Left colon (tissue), 2 donors: ENCODE measurements around the gene CES1. TPM values are rescaled to one million over a fixed set of nuclear protein-coding genes. Genes with fewer than 3 reads are reported as not detected.
A peak's percentile ranks its signal among the peaks of the same experiment; 100 is the strongest.
"Not testable (repeated sequence)": the region's sequence is repeated elsewhere in the genome, so short reads cannot be mapped to it uniquely, and the experiment has no call there.

Experiments used
- ATAC-seq: fragments of 200-7000 bp; cut with Tn5 transposase; one replicate; pipeline ENCODE4 v1.9.1; 2020; ENCODE audit warnings: mild to moderate bottlenecking, moderate library complexity
- DNase-seq, 2 donors: peaks; one replicate each; pipeline ENCODE4 v3.0.0-alpha.2; 2020
- intact Hi-C, 2 donors: fragments of 100-400 bp; cut with DNase I in 1 of 2; cut with micrococcal nuclease in 1 of 2; formaldehyde crosslinking; loops; one replicate each; pipeline versions ENCODE4 v1.11.2 to v1.14.0; 2022; cut with DNase I, micrococcal nuclease
- total RNA-seq, 2 donors: library from RNA; stranded (reverse); fragmentation: NEBNext Ultra II Directional; extraction: Animal tissue kit (Norgen Biotek cat#: 25700); gene quantifications; one replicate each; pipeline ENCODE4 v1.2.1, GENCODE V29; 2021
- donor health status: DM: no; HTN: no; CAD: no.
- donor health status: DM: yes; HTN: yes; CAD: no.

The CES1 gene
- total RNA-seq, 2 donors from 2014 or later = 2.8 to 33.4 TPM

DNA sequence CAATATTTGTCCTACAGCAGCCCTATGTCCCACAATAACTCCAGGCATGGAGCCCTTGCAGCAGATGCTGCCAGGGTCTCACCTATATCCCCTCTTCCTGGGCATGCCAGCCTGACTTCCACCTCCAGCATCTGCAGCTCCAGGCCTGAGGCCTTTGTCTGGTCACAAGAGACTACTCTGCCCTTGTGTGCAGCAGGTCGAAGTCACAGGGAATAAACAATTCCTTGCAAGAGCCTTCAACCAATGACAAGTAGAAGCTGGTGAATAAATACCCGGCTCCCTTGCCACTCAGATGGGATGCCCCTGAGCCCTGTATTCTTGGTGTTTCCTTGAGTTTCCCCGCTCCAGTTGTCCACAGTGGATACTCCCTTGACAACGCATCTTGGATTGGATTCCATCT, 23.0 kb downstream of the CES1 start:
- ATAC-seq = no peak
- DNase-seq = no peak
- intact Hi-C loops = no loop called here

DNA sequence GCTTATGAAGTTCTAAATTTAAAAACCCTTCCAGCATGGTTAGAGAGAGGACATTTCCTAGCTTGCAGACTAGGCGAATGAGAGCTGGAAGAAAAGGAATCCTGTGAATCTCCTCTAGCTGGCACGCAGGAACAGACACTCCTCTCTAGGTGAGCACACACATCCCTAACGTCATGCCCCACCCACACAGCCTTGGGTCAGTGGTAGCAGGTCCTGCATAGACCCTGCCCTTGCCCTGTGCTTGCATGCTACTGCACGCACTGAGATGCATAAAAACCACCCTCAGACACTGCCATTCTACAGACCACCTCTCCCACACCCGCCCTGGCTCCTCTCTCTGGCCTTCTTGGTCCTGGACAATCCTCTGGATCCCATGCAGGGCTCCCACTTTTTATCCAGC, 23.5 kb downstream of the CES1 start:
- intact Hi-C loops = no loop called here
- ATAC-seq = no peak
- no peak for DNase-seq

DNA sequence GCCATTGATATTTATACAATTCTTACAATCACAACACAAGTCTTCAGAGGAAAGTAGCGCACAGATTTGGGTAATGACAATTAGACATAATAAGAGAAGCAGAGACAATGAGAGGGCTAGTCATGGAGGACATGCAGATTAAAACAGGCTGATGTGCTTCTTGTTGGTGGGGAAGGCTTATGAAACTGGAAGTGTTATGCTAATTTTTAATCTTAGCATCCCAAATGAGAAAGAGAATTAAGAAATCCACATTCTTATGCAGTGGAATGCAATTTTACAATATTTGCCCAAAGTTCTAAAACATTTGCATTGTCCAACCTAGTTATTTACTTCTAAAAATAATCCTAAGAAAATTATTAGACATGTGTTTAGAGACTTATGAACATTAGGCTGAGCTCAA, 24.6 kb downstream of the CES1 start:
- DNase-seq, ATAC-seq, intact Hi-C loops: not testable (repeated sequence)

DNA sequence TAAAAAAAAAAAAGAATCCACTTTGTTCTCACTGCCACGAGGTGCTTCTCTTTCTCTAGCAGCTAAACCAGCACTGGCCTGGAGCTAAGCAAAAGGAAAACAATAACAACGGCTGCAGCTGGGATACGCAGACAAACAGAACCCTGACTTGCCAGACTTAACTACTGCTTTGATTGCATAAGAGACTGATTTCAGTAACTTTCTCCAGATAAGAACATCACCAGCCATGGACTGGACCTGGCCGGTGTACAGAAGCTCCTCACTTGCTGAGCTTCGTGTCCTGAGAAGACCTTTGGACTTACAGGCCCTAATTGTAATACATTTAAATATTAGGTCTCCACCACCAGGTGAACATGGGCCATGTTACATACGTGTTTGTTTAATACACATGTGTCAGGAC, 27.8 kb downstream of the CES1 start:
- not testable (repeated sequence) for ATAC-seq, DNase-seq

DNA sequence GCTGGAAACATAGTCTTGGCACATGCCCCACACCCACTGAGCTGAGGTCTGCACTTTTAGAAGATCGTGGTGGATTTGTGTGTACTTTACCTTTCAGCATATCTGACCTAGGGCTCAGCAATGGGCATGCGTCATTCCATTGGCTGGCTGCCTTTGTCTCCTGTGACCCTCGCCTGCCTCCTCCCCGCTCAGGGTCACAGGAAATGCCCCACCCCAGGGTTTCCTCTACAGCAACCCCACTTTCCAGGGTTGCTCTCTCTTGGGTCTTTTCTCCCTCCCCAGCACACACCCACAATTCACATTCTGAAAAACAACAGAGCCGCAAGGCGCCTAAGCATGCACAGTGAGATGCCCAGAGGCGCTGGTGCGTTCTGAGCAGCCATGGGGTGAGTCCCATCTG, 29.2 kb downstream of the CES1 start:
- DNase-seq, ATAC-seq, intact Hi-C loops: not testable (repeated sequence)

More for the DNA sequence above, 27.8 kb downstream of the CES1 start:
- intact Hi-C loops = not testable (repeated sequence)

DNA sequence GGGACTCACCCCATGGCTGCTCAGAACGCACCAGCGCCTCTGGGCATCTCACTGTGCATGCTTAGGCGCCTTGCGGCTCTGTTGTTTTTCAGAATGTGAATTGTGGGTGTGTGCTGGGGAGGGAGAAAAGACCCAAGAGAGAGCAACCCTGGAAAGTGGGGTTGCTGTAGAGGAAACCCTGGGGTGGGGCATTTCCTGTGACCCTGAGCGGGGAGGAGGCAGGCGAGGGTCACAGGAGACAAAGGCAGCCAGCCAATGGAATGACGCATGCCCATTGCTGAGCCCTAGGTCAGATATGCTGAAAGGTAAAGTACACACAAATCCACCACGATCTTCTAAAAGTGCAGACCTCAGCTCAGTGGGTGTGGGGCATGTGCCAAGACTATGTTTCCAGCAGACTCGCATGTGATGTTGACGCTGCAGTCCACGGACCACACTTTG, 39.9 kb downstream of the CES1 start:
- DNase-seq, intact Hi-C loops, ATAC-seq: not testable (repeated sequence)

DNA sequence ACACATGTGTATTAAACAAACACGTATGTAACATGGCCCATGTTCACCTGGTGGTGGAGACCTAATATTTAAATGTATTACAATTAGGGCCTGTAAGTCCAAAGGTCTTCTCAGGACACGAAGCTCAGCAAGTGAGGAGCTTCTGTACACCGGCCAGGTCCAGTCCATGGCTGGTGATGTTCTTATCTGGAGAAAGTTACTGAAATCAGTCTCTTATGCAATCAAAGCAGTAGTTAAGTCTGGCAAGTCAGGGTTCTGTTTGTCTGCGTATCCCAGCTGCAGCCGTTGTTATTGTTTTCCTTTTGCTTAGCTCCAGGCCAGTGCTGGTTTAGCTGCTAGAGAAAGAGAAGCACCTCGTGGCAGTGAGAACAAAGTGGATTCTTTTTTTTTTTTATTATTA, 41.4 kb downstream of the CES1 start:
- intact Hi-C loops, DNase-seq, ATAC-seq: not testable (repeated sequence)

DNA sequence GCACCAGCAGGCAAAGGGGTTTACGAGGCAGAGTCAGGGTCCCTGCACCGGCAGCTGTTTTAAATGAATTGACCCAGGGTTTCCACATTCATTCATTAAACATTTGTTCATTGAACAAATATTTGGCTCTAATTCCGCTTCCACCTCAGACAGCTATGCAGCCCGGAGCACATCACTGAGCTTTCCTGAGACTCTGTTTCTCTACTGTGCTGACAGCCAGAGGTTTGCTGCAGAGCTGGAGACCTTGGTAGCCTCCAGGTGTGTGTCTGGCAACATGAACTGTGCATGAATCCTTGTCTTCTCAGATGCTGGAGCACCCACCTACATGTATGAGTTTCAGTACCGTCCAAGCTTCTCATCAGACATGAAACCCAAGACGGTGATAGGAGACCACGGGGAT, 42.7 kb downstream of the CES1 start:
- intact Hi-C loops, ATAC-seq, DNase-seq: not testable (repeated sequence)

DNA sequence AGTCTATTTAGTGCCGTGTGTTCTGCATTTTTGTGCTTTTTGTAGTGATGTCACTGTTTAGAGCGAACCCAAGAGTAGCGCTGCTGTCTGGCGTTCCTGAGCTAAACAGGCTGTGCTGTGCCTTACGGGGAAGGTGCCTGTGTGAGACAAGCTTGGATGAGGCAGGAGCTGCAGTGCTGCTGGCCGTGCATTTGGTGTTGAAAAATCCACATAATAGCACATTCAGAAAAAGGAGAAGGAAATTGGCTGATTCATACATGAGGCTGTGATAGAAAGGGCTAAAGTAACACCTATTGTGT, 50.2 kb downstream of the CES1 start:
- ATAC-seq, DNase-seq, intact Hi-C loops: not testable (repeated sequence)

DNA sequence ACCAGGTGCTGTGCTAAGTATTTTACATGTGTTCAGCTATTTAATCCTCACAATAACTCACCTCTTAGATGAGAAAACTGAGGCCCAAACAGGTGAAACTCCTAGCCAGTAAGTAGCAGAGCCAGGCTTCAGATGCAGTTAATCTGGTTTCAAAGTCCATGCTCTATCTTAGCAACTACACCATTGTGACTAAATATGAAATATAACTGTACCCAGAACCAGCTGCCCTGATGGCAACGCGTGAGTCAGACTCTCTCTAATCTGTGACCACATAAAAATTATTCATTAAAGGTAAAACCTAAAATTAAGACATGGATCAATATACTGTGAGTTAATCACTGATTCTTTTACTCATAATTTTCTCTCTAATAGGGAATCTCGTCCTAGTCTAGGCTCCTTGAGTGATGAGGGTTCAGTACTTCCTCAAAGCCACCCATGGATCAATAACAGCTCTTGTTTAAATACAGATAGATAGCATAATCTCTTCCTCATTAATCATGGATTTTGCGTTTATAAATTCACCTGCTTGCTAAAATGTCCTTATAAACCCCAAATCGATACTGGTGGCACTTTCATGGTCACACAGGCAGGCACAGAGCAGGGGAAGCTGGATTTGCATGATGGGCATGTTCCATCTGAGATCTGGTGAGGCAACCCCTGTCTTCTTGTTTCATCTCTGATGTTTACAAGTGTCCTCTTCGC, 50.7 kb downstream of the CES1 start:
- ATAC-seq, intact Hi-C loops, DNase-seq: not testable (repeated sequence)

DNA sequence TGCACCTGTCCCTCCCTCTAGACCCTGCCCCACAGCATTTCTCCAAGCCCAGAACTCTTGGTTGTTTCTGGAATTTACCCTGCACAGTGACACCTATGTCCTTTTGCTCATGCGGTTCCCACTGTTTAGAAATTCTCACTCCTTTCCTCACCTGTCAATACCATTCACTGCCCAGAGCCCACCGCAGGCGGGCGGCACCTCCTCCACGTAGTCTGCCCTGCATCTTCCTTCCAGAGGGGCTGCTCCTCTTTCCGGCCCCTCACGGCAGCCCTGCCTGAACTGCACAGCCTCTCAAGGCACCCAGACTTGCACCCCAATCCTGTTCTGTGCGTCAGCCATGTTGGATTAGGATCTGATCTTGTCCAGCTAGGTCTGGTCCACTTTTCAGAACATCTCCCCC, 51.4 kb downstream of the CES1 start:
- ATAC-seq, DNase-seq, intact Hi-C loops: not testable (repeated sequence)

DNA sequence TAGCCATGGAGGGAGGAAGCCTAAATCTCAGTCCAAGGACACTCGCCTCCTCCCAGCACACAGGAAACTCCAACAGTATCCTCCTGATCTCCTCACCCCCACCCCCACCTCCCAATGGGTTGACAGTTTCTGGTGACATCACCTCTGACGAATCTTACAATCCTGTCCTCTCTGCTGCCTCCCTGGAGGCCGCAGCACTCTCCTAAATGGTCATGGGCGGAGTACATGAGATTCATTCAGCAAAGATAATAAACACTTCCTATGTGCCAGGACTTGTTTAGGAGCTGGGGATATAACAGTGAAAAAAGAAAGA, 52.8 kb downstream of the CES1 start:
- intact Hi-C loops, ATAC-seq, DNase-seq: not testable (repeated sequence)

DNA sequence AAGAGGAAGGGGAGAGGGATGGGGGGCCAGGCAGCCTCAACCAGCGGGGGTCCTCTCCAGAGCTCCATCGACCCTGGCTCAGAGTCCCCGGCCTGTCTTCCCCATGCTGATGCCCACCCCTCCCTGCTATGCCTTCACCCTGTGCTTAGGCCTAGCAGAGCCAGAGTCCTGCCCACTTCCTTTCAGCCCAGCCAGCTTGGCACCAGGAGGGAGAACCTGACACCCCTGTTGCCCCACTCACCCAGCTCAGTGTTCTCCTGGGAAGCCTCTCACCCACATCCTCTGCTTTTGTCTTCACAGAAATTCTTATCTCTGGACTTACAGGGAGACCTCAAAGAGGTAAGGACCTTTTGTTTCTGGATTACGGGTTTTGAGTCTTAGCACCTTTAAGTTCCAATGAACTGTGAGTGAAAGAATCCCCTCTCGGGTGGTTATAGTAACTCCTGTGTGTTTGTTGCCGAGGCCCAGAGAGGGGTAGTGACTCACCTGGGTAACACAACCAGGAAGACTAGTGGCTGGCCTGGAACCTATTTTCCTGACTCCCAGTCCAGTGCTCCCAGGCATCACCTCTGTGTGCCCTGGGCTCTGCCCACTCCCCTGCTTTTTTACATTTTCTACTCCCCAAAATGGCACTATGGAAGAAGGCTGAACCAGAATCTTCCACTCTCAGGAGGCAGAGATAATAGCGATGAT, 53.3 kb downstream of the CES1 start:
- ATAC-seq = no peak
- DNase-seq = no peak
- intact Hi-C loops = no loop called here

DNA sequence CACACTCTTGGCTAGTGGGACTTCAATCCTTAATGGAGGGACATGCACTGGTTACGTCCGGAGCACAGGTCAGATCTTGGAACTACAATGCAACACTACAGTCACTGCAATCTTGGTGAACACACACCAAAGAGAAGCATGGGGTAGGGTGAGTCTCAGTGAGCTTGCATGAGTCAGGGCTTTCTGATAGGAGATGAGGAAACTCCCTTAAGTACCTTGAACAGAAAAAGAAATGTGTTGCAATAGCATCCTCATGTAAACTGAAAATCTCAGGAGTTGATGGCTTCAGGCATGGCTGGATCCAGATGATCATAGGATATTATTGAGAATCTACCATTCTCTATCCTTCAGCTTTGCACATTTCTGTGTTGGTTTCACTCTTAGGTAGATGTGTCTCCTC, 54.1 kb downstream of the CES1 start:
- intact Hi-C loops = no loop called here
- DNase-seq (no peak), ATAC-seq (no peak)

DNA sequence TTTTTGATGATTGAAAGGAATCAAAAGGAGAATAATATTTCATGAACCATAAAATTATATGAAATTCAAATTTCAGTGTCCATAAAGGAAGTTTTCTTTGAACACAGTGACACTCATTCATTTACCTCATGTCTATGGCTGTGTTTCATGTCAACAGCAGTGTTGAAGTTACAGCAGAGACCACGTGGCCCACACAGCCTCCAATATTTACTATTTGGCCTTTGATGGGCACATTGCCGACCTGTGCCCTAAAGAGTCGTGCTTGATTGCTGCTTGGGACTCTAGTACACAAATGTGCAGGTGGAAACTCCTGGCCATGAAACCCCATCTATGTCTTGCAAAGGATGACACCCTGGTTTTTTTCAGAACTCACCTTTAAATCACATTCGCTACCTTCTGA, 57.0 kb downstream of the CES1 start:
- no peak for ATAC-seq
- intact Hi-C loops = no loop called here
- no peak for DNase-seq

DNA sequence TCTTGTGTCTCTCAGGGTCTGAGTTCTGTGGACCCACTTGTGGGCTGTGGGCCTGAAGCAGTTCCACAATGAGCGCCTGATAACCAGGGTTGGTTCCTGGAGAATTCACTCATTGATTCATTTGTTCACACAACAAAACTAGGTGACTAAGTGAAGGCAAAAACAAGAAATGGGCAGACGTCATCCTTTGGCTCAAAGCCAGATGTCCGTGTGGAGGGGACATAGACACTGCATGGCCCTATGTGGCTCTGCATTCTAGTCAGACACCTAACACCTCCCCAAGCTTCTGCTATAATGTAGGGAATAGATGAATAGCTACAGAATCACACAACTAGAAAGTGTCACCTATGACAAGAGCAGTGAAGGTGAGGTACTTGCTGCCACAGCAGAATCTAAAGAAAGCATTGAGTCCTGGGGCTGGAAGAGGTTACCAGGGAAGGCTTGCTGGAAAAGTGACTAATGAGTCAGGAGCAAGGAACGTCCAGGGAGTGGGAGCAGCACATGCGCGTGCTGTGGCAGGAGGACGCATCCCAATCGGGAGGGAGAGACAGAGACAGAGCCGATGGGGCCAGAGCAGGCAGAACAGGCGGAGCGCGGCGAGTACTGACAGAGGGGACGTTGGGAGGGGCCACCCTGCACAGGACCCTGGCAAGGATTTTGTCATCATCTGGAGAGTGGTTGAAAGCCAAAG, 58.9 kb downstream of the CES1 start:
- DNase-seq (no peak), ATAC-seq (no peak)
- intact Hi-C loops = no loop called here

DNA sequence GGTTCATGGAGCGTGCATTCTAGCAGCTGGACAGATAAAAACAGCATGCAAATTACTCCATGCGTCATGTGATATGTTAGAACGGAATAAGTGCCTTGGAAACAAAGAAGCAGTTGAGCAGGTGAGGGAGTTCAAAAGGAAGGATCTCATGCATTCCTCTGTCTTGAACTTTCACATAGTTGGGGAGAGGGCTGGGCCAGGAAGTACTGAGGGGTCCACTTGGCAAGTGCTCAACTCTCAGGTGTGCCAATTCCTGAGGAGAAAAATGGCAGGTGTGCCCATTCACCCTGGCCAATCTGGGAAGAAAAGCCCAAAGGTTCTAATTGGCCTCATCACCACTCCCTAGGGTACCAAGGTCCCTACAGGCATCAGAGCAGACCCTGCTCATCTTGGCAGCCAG, 67.7 kb downstream of the CES1 start:
- intact Hi-C loops = no loop called here
- ATAC-seq (no peak), DNase-seq (no peak)

DNA sequence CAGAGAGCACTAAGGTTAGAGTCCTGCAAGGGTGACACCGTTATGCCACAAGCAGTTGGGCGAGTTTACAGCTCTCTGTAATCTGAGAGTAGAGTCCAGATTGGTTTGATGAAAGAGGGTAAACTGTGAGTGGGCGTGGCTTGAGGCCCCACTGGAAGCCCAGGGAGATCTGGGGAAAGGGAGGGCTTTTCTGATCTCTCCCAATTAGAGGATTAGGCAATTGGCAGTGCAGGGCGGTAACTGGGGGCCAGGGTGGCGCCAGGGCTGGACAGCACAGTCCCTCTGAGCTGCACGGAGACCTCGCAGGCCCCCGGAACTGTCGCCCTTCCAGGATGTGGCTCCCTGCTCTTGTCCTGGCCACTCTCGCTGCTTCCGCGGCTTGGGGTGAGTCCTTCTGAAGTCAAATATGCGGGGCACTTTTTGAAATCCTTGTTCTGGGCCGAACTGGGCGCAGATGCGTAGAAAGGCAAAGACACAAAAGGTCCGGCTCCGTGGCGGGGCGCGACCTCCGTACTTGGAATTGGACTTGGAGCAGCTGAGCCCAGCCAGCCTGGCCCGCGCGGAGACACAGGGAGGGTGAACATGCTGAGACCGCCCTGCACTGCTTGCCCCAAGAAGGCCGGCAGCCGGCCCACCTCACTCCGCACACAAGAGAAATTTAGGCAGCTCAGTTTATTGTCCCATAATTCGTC, 72.4 kb downstream of the CES1 start:
- peak; percentile 9 for ATAC-seq
- intact Hi-C loops = no loop called here

DNA sequence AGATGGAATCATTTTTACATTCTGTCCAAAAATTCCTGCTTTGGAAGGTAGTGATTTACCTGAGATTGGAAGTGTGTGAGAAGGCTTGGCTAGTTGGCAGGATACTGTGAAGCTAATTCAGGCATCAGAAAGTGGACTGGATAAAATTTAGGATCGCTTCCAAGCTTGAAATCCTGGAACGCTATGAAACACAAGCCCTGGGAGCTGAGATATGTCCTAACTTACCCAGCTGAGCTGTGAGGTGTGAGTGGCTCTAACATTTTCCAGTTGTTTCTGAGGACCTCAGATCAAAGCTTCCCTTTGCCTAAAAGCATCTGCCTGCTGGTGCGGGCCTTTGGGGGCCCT, 73.0 kb downstream of the CES1 start:
- intact Hi-C loops, DNase-seq, ATAC-seq: not testable (repeated sequence)

More for the DNA sequence above, 72.4 kb downstream of the CES1 start:
- DNase-seq = peak in 1 of 2 donors; percentile 22
